Islet precursor cell (in vitro differentiated cells): ENCODE results near the gene CHDH.

Source experiments
- DNase-seq: peaks from one replicate; pipeline ENCODE4 v3.0.0-alpha.2; 2018

CHDH gene

DNA sequence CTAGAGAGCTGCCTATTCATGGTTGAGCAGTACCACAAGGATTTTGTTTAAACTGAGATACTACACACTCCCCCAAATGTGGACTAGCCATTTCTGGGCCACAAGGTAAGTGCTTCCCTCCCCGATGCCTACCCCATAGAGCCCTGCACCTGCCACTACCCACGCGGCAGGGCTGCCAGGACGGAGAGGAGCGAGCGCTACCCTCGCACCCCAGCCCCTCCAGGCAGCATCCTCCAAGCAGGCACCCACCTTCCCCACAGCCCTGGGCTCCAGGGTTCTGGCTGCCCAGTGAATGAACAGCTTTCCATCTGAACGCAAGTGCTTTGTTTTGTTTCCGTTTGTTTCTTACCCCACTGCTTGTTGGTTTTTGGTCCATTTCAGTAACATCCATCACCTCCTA lies 59.2 kb downstream of the CHDH start:
- DNase-seq: no peak

DNA sequence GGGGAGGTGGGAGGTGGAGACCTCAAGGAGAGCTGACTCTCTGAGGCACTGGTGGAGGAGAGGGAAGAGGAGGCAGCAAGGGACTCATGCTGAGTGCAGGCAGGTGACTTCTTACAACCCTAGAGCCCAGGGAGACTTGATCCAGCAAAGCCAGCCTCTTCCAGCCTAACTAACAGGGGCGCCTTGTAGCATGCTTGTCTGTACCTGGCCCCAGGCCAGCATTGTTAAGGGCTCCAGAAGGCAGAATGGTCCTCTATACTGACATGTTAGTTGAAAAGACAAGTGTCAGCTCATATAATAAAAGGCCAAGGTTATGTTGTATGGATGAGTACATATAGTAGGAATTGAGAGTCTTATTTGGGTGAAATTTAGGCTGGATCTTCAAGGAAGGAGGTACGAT lies 65.4 kb downstream of the CHDH start:
- DNase-seq: no peak

DNA sequence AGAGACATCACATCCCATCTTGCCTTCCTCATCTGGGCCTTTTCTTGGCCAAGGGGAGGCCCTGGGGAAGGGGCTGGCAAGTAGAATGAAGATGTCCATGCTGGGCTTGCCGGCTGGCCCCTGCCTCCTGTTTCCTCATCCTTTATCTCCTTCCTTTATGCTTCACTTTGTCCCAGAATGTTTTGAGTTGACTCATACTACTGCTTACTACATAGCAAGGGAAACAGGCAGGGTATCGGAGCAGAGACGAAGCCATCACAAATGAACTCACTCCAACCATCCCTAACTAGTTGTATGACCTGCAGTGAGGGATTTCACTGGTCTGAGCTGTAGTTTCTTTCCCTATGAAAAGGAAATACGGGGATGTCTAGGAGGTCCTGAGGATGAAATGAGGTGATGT lies 66.0 kb downstream of the CHDH start:
- no peak for DNase-seq

DNA sequence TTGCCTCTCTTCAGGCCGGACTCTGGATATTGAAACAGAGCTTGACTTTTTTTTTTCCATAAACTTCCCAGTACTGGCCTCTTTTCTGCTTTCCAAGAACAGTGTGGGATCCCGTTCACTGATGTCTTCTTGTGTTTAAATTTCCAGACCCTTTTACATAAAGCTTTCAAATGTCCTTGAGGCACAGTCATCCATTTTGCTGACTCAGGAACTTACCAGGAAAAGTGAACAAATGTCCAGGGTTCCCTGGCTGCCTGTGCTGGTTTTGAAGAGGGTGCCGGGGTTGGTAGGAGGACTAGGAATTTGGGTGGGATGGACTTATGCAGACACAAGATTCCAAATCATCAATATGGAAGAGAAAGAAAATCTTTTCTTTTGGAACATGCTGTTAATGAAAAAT lies 68.1 kb downstream of the CHDH start:
- DNase-seq: no peak

DNA sequence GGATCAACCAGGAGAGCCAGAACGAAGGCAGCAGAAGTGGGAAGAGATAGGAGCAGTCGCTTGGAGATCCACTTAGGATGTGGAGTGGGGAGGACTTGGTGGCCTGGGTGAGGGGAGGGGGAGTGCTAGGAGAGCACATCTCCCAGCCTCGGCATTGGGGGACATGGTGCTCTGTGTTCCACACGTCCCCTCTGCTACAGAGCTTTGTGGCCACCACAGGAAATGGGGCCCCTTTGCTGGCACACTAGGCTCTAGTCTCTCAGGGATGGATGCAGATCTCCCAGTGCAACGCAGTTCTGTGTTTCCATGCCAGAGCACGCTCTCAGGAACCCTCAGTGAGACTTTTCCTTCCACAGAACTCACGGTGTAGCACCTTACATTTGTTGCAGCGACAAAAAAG lies 68.8 kb downstream of the CHDH start:
- DNase-seq: no peak

DNA sequence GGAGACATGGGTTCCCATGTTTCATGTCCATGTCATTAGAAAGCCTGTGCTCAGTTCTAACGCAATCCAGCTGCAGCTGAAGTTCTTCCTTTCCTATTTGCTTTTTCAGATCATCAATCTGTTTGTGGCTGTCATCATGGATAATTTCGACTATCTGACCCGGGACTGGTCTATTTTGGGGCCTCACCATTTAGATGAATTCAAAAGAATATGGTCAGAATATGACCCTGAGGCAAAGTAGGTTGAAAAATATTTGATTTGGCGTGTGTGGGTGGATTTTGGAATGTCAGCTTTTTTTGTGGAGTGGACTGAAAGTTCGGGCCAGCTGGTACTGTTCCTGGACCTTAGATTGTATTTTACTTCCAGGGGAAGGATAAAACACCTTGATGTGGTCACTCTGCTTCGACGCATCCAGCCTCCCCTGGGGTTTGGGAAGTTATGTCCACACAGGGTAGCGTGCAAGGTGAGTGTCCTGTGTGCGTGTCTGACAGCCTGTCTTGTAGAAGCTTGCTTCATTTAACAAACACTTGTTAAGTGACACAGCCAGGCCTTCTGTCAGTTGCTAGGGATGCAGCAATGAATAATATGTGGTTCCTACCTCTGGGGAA lies 69.6 kb downstream of the CHDH start:
- DNase-seq: no peak

DNA sequence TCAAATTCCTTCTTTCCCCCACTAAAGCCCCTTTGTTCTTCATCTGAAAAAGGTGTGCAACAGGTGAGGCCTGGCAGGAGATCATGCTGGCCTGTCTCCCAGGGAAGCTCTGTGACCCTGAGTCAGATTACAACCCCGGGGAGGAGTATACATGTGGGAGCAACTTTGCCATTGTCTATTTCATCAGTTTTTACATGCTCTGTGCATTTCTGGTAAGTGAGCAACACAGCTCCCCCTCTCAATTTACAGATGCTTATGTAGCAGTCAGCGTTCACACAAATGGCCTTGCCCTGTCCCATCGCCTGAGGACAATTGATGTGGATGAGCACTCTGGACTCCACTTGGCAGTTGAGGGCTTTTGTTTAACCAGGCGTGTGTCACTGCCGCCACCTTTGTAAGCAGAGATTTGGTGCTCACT lies 70.4 kb downstream of the CHDH start:
- no peak for DNase-seq

DNA sequence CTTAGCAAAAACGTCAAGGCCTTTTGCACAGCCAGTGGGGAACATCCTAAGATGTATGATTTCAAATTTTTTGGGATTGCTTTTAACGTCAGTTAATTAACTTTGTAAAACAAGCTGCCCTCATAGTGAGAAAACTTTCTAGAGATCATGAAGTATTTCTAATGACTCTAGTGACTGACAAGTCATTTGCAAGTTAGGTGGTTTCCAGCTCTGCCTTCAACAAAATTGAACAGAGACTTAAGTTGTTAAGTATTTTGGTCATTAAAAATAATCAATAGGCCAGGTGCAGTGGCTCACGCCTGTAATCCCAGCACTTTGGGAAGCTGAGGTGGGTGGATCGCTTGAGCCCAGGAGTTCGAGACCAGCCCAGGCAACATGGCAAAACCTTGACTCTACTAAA lies 71.2 kb downstream of the CHDH start:
- no peak for DNase-seq

DNA sequence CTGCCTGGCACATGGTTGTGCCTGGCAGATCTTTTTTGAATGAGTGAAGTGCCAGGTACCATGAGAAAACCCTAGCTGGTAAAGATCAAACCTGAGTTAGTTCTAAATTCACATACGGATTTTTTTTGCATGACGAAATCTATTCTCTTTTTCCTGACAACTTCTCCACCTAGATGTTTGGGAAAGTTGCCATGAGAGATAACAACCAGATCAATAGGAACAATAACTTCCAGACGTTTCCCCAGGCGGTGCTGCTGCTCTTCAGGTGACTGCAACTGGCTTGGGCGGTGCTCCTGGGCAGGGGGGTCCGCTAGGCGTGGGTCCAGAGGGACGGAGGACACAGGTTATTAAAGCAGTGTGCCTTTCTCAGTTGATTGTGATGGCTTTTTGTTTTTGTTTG lies 71.8 kb downstream of the CHDH start:
- DNase-seq: no peak

DNA sequence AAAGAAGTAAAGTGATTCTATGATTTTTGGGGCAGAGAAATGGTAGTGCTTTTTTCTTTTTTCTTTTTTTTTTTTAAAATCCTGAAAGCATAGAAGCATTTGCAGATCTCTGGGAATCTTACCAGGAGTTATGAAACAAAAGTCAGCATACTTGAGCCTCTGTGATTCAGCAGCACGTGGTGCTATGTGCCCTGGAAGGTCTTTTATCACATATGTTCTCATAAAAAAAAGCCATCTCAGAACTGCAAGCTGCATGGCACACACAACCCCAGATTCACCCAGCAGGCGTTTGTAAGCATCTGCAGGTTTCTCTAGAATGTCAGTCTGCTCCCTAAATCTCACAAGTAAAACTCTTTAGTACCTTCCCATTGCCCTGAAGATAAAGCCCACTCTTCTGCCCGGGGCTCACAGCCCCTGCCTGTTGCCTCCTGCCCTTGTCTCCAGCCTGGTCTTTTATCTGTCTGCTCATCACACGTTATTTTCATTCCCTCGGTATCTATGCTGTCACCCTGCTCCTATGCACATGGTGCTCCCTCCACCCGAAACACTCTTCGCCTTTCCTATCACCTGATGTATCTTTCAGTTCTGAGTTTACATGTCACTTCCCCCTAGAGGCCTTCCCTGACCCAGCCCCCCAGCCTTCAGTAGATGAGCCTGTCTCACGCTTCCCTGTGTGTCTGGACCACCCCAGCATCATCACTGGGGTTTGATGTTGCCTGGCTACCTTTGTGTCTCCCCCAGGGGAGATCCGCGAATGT lies 72.4 kb downstream of the CHDH start:
- no peak for DNase-seq

DNA sequence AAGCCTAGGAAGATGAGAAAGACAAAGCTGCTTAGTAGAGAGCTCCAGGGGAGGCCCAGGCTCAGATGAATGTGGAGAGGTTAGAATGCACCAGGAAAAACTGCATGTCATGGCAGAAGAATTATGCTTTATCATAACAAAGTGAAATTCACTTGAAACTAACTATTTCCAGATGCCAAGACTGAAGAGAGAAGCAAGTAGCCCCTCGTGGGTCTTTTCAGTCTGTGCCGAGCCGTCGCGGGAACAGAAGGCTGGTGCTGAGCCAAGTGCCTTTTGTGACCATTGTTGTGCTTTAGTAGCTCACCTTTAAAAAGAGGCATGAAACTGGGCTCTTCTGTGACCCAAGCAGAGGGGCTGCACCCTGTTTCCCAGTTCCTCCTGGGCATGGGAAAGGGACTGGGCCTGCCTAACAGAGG lies 73.2 kb downstream of the CHDH start:
- DNase-seq: no peak

DNA sequence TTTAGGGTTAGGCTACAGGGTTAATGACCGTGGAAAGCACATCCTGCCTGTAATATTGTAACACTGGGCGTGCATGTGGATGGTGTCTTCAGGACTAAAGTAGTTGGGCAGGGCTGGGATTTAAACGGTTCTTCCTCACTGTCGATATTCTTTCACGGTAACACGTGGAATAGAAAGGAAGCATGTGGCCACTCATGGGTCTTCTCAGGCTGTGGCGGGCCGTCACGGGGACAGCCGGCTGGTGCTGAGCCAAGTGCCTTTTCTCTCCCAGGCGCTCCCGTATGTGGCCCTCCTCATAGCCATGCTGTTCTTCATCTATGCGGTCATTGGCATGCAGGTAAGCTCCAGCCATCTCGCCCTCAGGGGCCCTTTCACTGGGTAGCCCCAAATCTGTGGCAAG lies 73.7 kb downstream of the CHDH start:
- DNase-seq: no peak

DNA sequence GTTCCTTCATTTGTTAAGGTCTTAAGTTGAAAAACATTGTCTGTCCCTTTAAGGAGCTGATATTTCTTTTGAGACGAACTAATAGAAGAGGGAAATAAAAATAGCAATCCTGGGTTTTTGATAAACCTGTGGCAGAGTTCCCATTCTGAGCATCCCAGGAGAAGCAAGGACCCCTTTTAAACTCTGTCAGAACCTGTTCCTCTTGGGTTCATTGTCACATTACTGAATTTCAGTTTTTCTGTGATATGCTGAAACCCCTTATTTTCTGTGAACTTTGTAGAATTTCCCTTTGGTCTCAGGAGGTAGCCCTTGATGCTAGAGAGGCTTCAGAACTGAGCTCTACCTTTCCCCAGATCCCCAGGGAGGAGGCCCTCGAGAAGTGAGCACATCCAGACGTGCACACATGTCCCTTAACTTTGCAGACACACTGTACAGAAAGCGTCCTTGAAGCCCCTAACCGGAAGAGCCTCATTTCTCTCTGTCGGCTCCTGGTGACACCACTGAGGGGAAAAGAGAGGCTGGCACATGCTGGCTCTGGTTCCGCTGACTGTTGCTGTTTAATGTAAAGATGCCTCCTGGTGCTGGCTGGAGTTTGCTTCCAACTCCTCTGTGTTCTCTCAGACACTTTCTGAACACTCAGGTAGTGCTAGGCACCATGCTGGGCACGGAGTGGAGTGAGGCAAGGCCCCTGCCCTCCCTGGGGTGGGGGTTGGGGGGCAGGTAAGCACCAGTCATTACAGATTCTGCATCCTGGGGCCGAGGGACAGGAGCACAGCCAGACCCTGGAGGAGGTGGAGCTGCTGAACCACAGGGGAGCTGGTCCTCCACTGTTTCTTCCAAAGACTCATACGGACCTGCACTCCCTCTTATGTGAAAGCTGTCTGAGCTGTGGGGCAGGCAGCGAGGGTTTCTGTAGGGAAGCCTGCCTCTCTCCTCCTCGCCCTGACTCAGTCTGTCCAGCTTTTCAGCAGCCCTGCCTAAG lies 77.5 kb downstream of the CHDH start:
- DNase-seq: no peak

DNA sequence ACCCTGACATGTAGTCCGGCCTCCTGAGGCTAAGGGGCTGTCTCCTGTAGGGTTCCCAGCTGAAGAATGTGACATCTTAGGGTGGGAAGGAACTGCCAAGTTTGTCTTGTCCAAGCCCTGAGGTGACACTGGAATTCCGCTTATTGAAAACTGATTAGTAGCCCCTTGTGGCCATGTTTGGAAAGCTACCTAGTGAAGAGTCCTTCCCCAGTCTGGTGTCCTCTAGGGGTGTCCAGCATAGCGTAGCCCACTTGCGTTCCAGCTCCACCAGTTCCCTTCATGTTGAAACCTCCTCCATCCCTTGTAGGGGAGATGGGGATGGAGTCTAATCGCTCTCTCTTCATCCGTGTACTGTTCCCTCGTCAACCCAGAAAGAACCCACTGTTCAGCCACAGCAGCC lies 79.5 kb downstream of the CHDH start:
- DNase-seq: no peak

DNA sequence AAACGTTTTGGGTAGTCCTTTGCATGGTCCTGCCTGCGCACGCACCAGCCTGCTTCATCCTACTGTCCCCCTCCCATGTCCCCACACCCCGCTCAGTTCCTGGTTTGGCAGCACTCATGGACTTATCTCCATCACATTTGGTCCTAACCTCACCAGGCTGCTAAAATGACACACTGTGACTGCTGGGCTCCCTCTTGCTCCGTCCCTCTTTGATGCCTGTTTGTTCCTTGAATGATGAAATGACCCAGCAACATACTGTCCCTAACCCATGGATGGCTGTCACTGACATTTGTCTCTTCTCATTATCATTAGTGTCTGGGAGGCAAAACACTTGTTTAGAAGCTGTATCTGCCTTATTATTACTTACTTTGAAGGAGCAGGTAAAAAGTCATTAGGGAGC lies 80.5 kb downstream of the CHDH start:
- DNase-seq: no peak

DNA sequence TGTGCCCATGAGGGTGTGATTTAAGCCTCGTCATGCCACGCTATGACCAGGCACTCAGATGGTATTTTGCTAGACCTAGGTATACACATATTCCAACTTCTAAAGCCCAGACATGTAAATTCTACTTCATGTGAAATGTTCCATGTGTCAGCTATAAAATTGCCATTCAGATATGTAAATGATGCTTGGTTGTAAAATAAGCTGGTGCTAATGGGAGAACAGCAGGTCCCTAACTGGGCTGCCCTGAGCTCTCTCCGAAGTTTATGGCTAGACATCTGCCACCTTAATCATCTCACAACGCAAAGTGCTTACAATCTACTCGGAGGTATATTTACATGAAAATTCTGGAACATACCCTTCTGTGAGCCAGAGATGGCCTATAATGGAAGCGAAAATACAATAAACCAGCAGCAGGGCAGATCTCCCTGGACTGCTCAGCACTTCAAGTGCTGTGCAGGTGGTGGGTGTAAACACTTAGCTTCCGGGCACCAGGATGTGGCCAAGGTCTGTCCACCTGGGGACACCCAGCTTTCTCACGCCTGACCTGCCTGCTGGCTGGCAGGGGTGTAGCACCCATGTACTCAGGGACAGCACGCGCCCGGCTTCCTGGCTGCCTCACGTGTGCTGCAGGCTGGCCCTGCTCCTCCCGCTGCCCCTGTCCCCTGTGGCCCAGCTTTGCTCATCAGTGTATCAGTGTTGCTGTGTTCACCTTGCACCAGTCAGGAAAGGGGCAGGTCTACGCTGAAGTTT lies 82.0 kb downstream of the CHDH start:
- DNase-seq: no peak

DNA sequence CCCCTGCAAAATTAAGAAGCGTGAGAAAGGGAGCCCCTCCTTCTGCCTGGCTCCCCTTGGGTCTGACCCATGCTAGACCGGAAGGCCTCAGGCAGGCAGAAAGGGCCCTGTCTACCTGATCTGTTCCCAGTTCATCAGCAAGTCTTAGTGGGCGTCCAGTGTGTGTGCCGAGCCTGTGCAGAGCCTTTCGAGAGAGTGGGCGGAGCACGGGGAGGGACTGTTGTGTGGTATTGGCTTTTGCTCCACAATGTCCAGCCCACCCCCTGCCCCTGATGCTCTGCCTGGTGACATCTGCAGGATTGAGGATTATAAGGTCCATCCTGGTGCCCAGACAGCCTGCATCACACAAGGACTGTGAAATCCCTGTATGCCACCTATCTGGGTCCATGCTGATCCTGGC lies 82.9 kb downstream of the CHDH start:
- DNase-seq: no peak
